Endothelial cell of umbilical vein (primary cell): ENCODE measurements around the gene FAM107A. TPM values are rescaled to one million over a fixed set of nuclear protein-coding genes. Genes with fewer than 3 reads are reported as not detected.

Source experiments
- BruUV-seq: library from RNA; stranded (reverse); fragments of 400-500 nt; replicated peaks from 2 replicates; lab custom pipeline; 2021; lab: Mats Ljungman, UMichigan
- CTCF ChIA-PET: fragments of 300-600, 350-600 bp; sonication (Branson Sonifier 250); formaldehyde crosslinking; loops from one replicate; lab custom pipeline; 2021; ENCODE audit warnings: antibody characterized with exemption, inconsistent platforms; lab: Charles Lee
- POLR2A ChIA-PET: fragments of 300-600, 350-600 bp; sonication (Branson Sonifier 250); formaldehyde crosslinking; loops from one replicate; lab custom pipeline; 2021; ENCODE audit warnings: antibody characterized with exemption, inconsistent platforms; lab: Charles Lee
- DNase-seq: peaks from one replicate; pipeline ENCODE4 v3.0.0-alpha.2; 2011; ENCODE audit warnings: low read depth, low spot score
- FAIRE-seq: peaks from 2 replicates; lab custom pipeline; 2011; peaks lifted over from hg19 to GRCh38; lab: Jason Lieb, UNC
- H2AFZ ChIP-seq: 2 replicates; pipeline ENCODE4 v1.6.0; 2012; ENCODE audit warnings: low read depth, low read length, control low read depth, inconsistent platforms
- H3K27ac ChIP-seq: 2 replicates; pipeline ENCODE4 v1.5.1; 2011; ENCODE audit warnings: low read depth, mild to moderate bottlenecking, control low read depth, low read length, moderate library complexity; ENCODE audit not compliant: insufficient read depth
- H3K27me3 ChIP-seq, 2 experiments: 2 replicates each; pipeline versions ENCODE4 v1.6.0 to v1.6.1; 2011; ENCODE audit warnings: low read length in 2 of 2, mixed read lengths in 1 of 2; ENCODE audit not compliant: control insufficient read depth in 2 of 2, insufficient read depth in 2 of 2
- H3K36me3 ChIP-seq, 2 experiments: 2 replicates in 1 of 2; 3 replicates in 1 of 2; pipeline ENCODE4 v1.5.1; 2011; ENCODE audit warnings: low read length in 2 of 2, mild to moderate bottlenecking in 1 of 2, moderate library complexity in 1 of 2; ENCODE audit not compliant: control insufficient read depth in 2 of 2, insufficient read depth in 2 of 2; ENCODE audit errors: extremely low read depth in 1 of 2
- H3K4me1 ChIP-seq: 3 replicates; pipeline ENCODE4 v1.5.1; 2011; ENCODE audit warnings: mild to moderate bottlenecking, low read length; ENCODE audit not compliant: control insufficient read depth, insufficient read depth; ENCODE audit errors: extremely low read depth
- H3K4me2 ChIP-seq: 2 replicates; pipeline ENCODE4 v1.6.1; 2011; ENCODE audit warnings: low read length, control low read depth, mixed read lengths; ENCODE audit not compliant: insufficient read depth
- H3K4me3 ChIP-seq, 3 experiments: fragments of 200-600 bp in 1 of 3; sonication (generic), shearing (Covaris generic) in 1 of 3; replicated peaks in 1 of 3; 2 replicates each; pipeline ENCODE4 v1.5.1; 2011 to 2016; ENCODE audit warnings: control low read depth in 3 of 3, low read length in 3 of 3, mild to moderate bottlenecking in 2 of 3, inconsistent platforms in 1 of 3, low read depth in 1 of 3, moderate library complexity in 1 of 3; ENCODE audit not compliant: insufficient read depth in 1 of 3
- H3K79me2 ChIP-seq: 2 replicates; pipeline ENCODE4 v1.6.0; 2012; ENCODE audit warnings: low read length, inconsistent platforms; ENCODE audit not compliant: control insufficient read depth, insufficient read depth
- H3K9ac ChIP-seq: replicated peaks from 2 replicates; pipeline ENCODE3; 2011; ENCODE audit warnings: low read length, control low read depth; ENCODE audit not compliant: insufficient read depth; ENCODE audit errors: extremely low read depth
- H3K9me1 ChIP-seq: replicated peaks from 3 replicates; pipeline ENCODE4 v1.6.0; 2011; ENCODE audit warnings: mild to moderate bottlenecking, low read length; ENCODE audit not compliant: control insufficient read depth, insufficient read depth; ENCODE audit errors: extremely low read depth
- H3K9me3 ChIP-seq: replicated peaks from 2 replicates; pipeline ENCODE4 v1.5.1; 2012; ENCODE audit warnings: low read length, inconsistent platforms; ENCODE audit not compliant: control insufficient read depth, insufficient read depth
- H4K20me1 ChIP-seq: replicated peaks from 2 replicates; pipeline ENCODE3; 2011; ENCODE audit warnings: mild to moderate bottlenecking, low read length; ENCODE audit not compliant: control insufficient read depth, insufficient read depth; ENCODE audit errors: extremely low read depth
- EZH2 ChIP-seq: IDR thresholded peaks from 2 replicates; pipeline ENCODE4 v1.6.1; 2012; ENCODE audit warnings: borderline replicate concordance, low read depth, mild to moderate bottlenecking, moderate library complexity, low read length, inconsistent platforms; ENCODE audit not compliant: severe bottlenecking
- FOS ChIP-seq: IDR thresholded peaks from 2 replicates; pipeline ENCODE4 v1.6.1; 2011; ENCODE audit warnings: mild to moderate bottlenecking, low read length, moderate library complexity, borderline replicate concordance; ENCODE audit not compliant: insufficient read depth
- GATA2 ChIP-seq: IDR thresholded peaks from 2 replicates; pipeline ENCODE4 v1.7.0; 2011; ENCODE audit warnings: low read depth, mild to moderate bottlenecking, moderate library complexity, mixed read lengths, low read length; ENCODE audit not compliant: insufficient read length, insufficient read depth
- JUN ChIP-seq: IDR thresholded peaks from 2 replicates; pipeline ENCODE4 v1.6.1; 2011; ENCODE audit warnings: borderline replicate concordance, low read depth; ENCODE audit not compliant: insufficient read length, insufficient read depth
- MYC ChIP-seq: IDR thresholded peaks from one replicate; pipeline ENCODE4 v1.6.1; 2011; ENCODE audit warnings: mild to moderate bottlenecking, low read depth, low read length
- POLR2A ChIP-seq: IDR thresholded peaks from 2 replicates; pipeline ENCODE4 v1.6.1; 2012; ENCODE audit warnings: low read depth, mild to moderate bottlenecking, control low read depth, low read length
- POLR2AphosphoS5 ChIP-seq: IDR thresholded peaks from 2 replicates; pipeline ENCODE4 v1.6.1; 2012; ENCODE audit warnings: low read depth, mild to moderate bottlenecking, control low read depth, low read length, moderate library complexity; ENCODE audit not compliant: insufficient read depth
- dilution Hi-C: fragments of 300-500 bp; cut with MboI; formaldehyde crosslinking; loops from one replicate; pipeline ENCODE4 v1.15.0; 2019; ENCODE audit warnings: low sequenced_read_pairs; ENCODE audit not compliant: extremely low pct_ligation_motif_present
- intact Hi-C: fragments of 100-400 bp; cut with micrococcal nuclease; formaldehyde crosslinking; loops from one replicate; pipeline ENCODE4 v1.10.0; 2022
- polyA plus RNA-seq, 4 experiments: library from polyadenylated mRNA; depleted of rRNA in 3 of 4; stranded (reverse) in 3 of 4; unstranded in 1 of 4; fragments of >200 nt; gene quantifications; 2 replicates each; pipeline versions ENCODE4 v1.2.1 to v1.2.3, GENCODE V29; 2011 to 2012; ENCODE audit warnings: missing spikeins in 1 of 4
- total RNA-seq: library from RNA; stranded (reverse); gene quantifications from 2 replicates; pipeline ENCODE4 v1.2.3, GENCODE V29; 2021
- TF ChIP-seq, protein P1 (sequence below), 2 donors: IDR thresholded peaks; 1 replicate in 1 of 2; 2 replicates in 1 of 2; pipeline ENCODE4 v1.5.1; 2011; ENCODE audit warnings: low read length in 2 of 2, mild to moderate bottlenecking in 2 of 2, moderate library complexity in 2 of 2, control low read depth in 1 of 2, inconsistent platforms in 1 of 2, low read depth in 1 of 2; ENCODE audit not compliant: insufficient read depth in 1 of 2; ENCODE audit errors: extremely low read depth in 1 of 2

FAM107A gene
- total and polyA plus RNA-seq, 2 donors (not counting 3 experiments of a cell fraction or from before 2014, with no cell fraction given) = 5.7 to 10.7 TPM

- no peak overlapping the region for H3K27ac ChIP-seq
- no peak for TF ChIP-seq EZH2
- no peak for TF ChIP-seq FOS
- no peak for TF ChIP-seq POLR2AphosphoS5
- TF ChIP-seq POLR2A = no peak
- TF ChIP-seq GATA2 = no peak
- TF ChIP-seq, protein P1, sequence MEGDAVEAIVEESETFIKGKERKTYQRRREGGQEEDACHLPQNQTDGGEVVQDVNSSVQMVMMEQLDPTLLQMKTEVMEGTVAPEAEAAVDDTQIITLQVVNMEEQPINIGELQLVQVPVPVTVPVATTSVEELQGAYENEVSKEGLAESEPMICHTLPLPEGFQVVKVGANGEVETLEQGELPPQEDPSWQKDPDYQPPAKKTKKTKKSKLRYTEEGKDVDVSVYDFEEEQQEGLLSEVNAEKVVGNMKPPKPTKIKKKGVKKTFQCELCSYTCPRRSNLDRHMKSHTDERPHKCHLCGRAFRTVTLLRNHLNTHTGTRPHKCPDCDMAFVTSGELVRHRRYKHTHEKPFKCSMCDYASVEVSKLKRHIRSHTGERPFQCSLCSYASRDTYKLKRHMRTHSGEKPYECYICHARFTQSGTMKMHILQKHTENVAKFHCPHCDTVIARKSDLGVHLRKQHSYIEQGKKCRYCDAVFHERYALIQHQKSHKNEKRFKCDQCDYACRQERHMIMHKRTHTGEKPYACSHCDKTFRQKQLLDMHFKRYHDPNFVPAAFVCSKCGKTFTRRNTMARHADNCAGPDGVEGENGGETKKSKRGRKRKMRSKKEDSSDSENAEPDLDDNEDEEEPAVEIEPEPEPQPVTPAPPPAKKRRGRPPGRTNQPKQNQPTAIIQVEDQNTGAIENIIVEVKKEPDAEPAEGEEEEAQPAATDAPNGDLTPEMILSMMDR (IDR thresholded peaks at IDR 0.05; ENCODE audit: extremely low read depth in 1 of 2, insufficient read depth in 1 of 2, low read depth in 1 of 2, low read length in 2 of 2) = no peak
- TF ChIP-seq JUN = no peak
- TF ChIP-seq MYC = no peak
- H3K79me2 ChIP-seq = no peaks in the 10 kb centered on the region
- CTCF ChIA-PET = no interaction called here
- no peaks in the 10 kb centered on the region for H3K9me1 ChIP-seq
- BruUV-seq = no TSS peak
- no peaks in the 10 kb centered on the region for H3K36me3 ChIP-seq
- H3K9ac ChIP-seq = no peak overlapping the region
- FAIRE-seq (no peak), DNase-seq (no peak)
- no peaks in the 10 kb centered on the region for H3K4me1 ChIP-seq
- no peaks in the 10 kb centered on the region for H3K27me3 ChIP-seq
- H2AFZ ChIP-seq = no peak overlapping the region
- H3K9me3 ChIP-seq = no peaks in the 10 kb centered on the region
- H4K20me1 ChIP-seq = no peaks in the 10 kb centered on the region
- no peak overlapping the region for H3K4me3 ChIP-seq
- dilution Hi-C loops (no loop called here), intact Hi-C loops (no loop called here)
- POLR2A ChIA-PET = no interaction called here
- H3K4me2 ChIP-seq = no peak overlapping the region
Observed at GRCh38 chr3:58553003-58553402, 24.2 kb downstream of the FAM107A start.
